ENCODE results near the gene AREL1.
"Not testable (repeated sequence)": the region's sequence is repeated elsewhere in the genome, so short reads cannot be mapped to it uniquely, and the experiment has no call there.

Gene AREL1, protein sequence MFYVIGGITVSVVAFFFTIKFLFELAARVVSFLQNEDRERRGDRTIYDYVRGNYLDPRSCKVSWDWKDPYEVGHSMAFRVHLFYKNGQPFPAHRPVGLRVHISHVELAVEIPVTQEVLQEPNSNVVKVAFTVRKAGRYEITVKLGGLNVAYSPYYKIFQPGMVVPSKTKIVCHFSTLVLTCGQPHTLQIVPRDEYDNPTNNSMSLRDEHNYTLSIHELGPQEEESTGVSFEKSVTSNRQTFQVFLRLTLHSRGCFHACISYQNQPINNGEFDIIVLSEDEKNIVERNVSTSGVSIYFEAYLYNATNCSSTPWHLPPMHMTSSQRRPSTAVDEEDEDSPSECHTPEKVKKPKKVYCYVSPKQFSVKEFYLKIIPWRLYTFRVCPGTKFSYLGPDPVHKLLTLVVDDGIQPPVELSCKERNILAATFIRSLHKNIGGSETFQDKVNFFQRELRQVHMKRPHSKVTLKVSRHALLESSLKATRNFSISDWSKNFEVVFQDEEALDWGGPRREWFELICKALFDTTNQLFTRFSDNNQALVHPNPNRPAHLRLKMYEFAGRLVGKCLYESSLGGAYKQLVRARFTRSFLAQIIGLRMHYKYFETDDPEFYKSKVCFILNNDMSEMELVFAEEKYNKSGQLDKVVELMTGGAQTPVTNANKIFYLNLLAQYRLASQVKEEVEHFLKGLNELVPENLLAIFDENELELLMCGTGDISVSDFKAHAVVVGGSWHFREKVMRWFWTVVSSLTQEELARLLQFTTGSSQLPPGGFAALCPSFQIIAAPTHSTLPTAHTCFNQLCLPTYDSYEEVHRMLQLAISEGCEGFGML

GRCh38 chr14:74712499-74713394 is at the start of gene AREL1, which contains the start of gene FCF1:
Gene AREL1 (minus strand): TSS chr14:74713080. CDS start chr14:74685615, 27,465 bp downstream.
Gene FCF1 (plus strand): TSS chr14:74713144. CDS start chr14:74713198, 54 bp downstream.
- peak; percentile 73 for DNase-seq

GRCh38 chr14:74758505-74758904 is 45.6 kb upstream of the AREL1 start:
- DNase-seq: not testable (repeated sequence)

- no peak for DNase-seq
Observed at GRCh38 chr14:74756326-74756725, 43.4 kb upstream of the AREL1 start.

- no peak for DNase-seq
Observed at GRCh38 chr14:74754899-74755298, 42.0 kb upstream of the AREL1 start.

GRCh38 chr14:74754157-74754556 is 41.3 kb upstream of the AREL1 start:
- no peak for DNase-seq

DNA sequence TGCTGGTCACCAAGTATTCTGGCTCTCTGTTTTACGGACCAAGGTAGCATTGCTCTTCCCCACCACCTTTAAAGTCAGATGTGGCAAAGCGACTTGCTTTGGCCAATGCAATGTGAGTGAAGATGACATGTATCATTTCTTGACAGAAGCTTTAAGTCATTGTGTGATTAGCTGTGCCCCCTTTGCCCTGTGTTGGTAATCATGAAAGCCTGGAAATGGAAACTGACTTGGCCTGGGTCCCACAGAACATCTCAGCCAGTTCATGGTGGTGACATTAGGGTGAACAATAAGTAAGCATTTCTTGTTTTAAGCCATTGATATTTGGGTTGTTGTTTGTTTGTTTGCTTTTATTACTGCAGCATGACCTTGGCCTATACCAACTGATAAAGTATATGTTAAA is 34.4 kb upstream of the AREL1 start:
- no peak for DNase-seq

- DNase-seq: no peak
Observed at GRCh38 chr14:74739293-74740030, 26.6 kb upstream of the AREL1 start.

- DNase-seq: no peak
Observed at GRCh38 chr14:74737753-74738325, 25.0 kb upstream of the AREL1 start.

DNA sequence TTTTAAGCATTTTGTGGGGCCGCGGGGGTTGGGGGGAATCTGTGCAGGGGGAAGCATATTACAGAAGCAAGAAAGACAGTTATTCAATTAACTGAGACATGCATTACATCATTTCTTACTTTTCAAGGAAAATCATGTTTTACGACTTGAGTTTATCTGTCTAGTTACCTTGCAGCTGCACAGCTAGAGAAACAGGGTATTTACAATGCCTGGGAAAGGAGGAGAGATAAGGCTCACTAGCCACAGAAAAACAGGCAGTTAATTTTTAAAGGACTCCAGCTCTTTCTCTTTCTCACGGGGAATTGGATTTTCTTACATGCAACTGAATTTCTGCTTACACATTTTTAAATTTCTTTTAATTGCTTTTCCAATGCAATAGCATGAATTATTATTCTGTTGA is 22.2 kb upstream of the AREL1 start:
- DNase-seq: no peak

DNA sequence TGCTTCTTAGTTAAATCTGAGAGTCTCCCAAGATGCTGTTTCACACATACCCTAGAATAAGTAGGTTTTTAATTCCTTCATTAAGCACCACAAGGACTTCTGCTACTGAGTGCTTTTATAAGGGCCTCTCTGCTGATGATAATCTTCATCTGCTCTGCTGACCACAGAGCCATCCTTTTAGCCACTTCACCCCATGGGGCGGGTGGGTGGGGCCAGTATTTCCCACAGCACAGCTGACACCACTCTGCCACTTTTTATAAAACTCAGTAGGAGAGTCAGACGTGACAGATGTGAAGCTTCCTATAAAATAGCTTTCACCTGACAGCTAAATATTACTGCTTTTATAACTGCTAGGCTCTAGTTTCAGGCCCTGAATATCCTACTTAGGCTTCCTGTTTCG is 20.3 kb upstream of the AREL1 start:
- no peak for DNase-seq

DNA sequence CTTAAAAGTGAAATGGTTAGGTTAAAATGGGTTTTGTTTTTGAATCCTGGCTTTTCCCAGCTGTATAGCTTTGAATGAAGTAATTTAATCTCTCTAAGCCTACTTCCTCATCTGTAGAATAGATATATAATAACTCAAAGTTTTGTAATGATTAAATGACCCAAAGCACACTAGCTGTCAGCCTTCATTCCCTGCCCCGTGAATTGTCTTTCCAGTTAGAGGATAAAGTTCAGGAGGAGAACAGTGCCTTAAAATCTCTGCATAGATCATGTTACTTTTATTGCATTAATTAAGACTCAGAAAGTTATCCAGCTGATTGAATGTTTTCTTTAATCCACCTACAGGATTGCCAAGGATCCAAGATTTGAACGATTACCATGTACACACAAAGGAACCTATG is 19.5 kb upstream of the AREL1 start:
- no peak for DNase-seq

GRCh38 chr14:74723134-74723533 is 10.3 kb upstream of the AREL1 start:
- DNase-seq: no peak

- no peak for DNase-seq
Observed at GRCh38 chr14:74720526-74720925, 7.6 kb upstream of the AREL1 start.

GRCh38 chr14:74713395-74713735 is 485 bp upstream of the AREL1 start:
- DNase-seq: no peak

DNA sequence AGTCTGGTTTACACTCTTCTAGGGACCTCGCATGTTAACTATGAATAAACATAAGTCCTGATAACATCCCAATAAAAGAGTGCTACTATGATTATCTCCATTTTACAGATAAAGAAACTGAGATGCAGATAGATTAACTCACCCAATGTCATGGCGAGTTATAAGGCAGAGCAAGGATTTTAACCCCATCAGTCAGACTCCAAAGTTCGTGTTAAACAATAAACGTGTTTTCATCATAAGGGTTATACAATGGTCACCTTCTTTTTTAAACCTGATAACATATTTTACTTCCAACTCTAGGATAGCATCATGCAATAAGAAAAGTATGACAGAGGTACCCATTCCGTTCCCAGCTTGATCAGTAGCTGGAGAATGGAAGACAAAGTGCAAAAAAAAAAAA is 1.2 kb downstream of the AREL1 start:
- DNase-seq: no peak

- no peak for DNase-seq
Observed at GRCh38 chr14:74710480-74710879, 2.4 kb downstream of the AREL1 start.

- DNase-seq: no peak
Observed at GRCh38 chr14:74705613-74706500, 7.0 kb downstream of the AREL1 start.

- DNase-seq: no peak
Observed at GRCh38 chr14:74704656-74705055, 8.2 kb downstream of the AREL1 start.

GRCh38 chr14:74703043-74703442 is 9.8 kb downstream of the AREL1 start:
- DNase-seq: no peak

- no peak for DNase-seq
Observed at GRCh38 chr14:74702293-74702692, 10.6 kb downstream of the AREL1 start.

DNA sequence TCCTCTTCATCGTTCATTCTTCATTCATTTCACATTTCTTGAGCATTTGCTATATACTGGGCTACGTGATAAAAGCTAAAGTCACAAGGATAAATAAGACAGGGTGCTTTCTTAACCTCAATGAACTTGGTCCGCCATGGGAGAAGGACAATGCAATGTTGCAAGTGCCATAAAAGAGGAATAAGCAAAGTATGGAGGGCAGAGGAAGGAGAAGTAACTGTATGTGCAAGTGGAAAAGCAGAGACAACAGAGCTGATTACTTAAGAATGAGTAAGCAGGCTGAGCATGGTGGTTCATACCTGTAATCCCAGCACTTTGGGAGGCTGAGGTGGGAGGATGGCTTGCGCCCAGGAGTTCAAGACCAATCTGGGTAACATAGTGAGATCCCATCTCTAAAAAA is 14.4 kb downstream of the AREL1 start:
- no peak for DNase-seq
